ENCODE data around the gene MKKS. TPM values are rescaled to one million over a fixed set of nuclear protein-coding genes. Genes with fewer than 3 reads are reported as not detected.
A peak's percentile ranks its signal among the peaks of the same experiment; 100 is the strongest.

MKKS gene
- total and polyA plus RNA-seq, 10 of the 15 experiments (the other 5 are each of a cell fraction or from before 2014, with no cell fraction given): 4.3 to 17.9 (median 7.7) TPM

DNA sequence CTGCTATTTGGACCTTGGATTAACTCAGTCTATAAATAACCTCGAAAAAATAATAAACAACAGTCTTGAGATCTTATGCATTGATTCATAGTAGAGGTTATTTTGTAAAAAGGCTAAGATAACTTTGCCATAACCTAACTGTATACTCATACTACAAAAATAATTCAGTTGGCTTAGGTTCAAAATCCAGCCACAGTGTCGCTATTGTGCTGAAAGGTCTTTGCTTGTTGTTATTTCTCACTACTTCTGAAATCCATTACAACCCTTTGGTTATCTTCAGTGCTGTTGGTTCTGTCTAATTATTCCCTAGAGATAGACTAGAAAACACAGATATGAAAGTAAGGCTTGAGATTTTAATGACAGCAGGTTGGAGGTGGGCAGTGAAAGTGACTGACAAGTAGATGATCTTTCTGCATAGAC, 74.4 kb downstream of the MKKS start:
- Histone ChIP-seq H3K79me2 (ENCODE audit: control insufficient read depth, insufficient read depth, low read length) (no peaks in the 10 kb centered on the region), H2AFZ (ENCODE audit: control insufficient read depth, low read depth, low read length) (no peak overlapping the region), H3K27ac (ENCODE audit: control insufficient read depth, insufficient read depth) (no peak overlapping the region), H3K4me1 (ENCODE audit: control insufficient read depth, insufficient read depth, low read length) (no peaks in the 10 kb centered on the region), H3K9me3 (replicated peaks; ENCODE audit: control insufficient read depth, insufficient read depth, low read length) (no peaks in the 10 kb centered on the region; the same call in 2 of the 3 replicates), H3K36me3 (ENCODE audit: control insufficient read depth in 2 of 2, insufficient read depth in 2 of 2, low read length in 1 of 2) (no peaks in the 10 kb centered on the region), H3K4me2 (ENCODE audit: control insufficient read depth, insufficient read depth) (no peak overlapping the region), H3K4me3 (no peak overlapping the region), H3K27me3 (replicated peaks in 1 of 2; ENCODE audit: control insufficient read depth in 2 of 2, insufficient read depth in 2 of 2, low read length in 1 of 2) (no peaks in the 10 kb centered on the region), H4K20me1 (ENCODE audit: control insufficient read depth, insufficient read depth) (no peaks in the 10 kb centered on the region), H3K9ac (ENCODE audit: control insufficient read depth, insufficient read depth, low read length) (no peak overlapping the region)
- DNase-seq (ENCODE audit: low read depth, low spot score) (peak; percentile 51), FAIRE-seq (peak; percentile 38), ATAC-seq (peak; percentile 65)
- RAD21 ChIA-PET (ENCODE audit: unreplicated experiment): interaction anchor here (0.7 to 6.7 kb wide), 5 partner anchors 10 to 44 kb away, joined by 3 to 86 read pairs (median 4); no protein-coding TSS in a partner anchor
- intact Hi-C loops (cut with micrococcal nuclease; ENCODE audit: unreplicated experiment): no loop called here
- SMC1A ChIA-PET (ENCODE audit: uncharacterized antibody, unreplicated experiment): interaction anchor here (0.6 to 8.8 kb wide), 10 partner anchors 10 to 527 kb away, joined by 3 to 103 read pairs (median 3); partner anchors contain the start of genes MKKS and SLX4IP
- CTCF ChIA-PET: interaction anchor here (0.6 to 1.5 kb wide), 3 partner anchors 9 to 69 kb away, joined by 3 to 6 read pairs (median 3); no protein-coding TSS in a partner anchor
- in situ Hi-C loops (cut with MboI): no loop called here
- BruUV-seq (replicated peaks): no TSS peak
- WGBS (ENCODE audit: insufficient coverage, insufficient replicate concordance, low lambda C conversion rate, missing lambda C conversion rate): 34% methylated on average over 2 of the region's 2 CpGs
- POLR2A ChIA-PET: interaction anchor here (0.6 to 3.4 kb wide), 3 partner anchors 8 to 93 kb away, joined by 3 to 24 read pairs (median 3); no protein-coding TSS in a partner anchor
- TF ChIP-seq HDAC2 (IDR thresholded peaks at IDR 0.05): no peak
- peak; percentile 82 for TF ChIP-seq FOXK2 (IDR thresholded peaks at IDR 0.05)
- TF ChIP-seq, protein P1, sequence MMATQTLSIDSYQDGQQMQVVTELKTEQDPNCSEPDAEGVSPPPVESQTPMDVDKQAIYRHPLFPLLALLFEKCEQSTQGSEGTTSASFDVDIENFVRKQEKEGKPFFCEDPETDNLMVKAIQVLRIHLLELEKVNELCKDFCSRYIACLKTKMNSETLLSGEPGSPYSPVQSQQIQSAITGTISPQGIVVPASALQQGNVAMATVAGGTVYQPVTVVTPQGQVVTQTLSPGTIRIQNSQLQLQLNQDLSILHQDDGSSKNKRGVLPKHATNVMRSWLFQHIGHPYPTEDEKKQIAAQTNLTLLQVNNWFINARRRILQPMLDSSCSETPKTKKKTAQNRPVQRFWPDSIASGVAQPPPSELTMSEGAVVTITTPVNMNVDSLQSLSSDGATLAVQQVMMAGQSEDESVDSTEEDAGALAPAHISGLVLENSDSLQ (IDR thresholded peaks at IDR 0.05): peak; percentile 92
- TF ChIP-seq ZZZ3 (IDR thresholded peaks at IDR 0.05; ENCODE audit: control insufficient read depth, insufficient read length, low read depth): no peak
- TF ChIP-seq BHLHE40 (IDR thresholded peaks at IDR 0.05; ENCODE audit: borderline replicate concordance in 1 of 2, low read depth in 2 of 2, low read length in 1 of 2): peak; percentile 26 to 40; a peak in 1 of 4 replicates
- no peak for TF ChIP-seq CREB1 (IDR thresholded peaks at IDR 0.05; ENCODE audit: low read depth)
- TF ChIP-seq CBX3 (IDR thresholded peaks at IDR 0.05; ENCODE audit: borderline replicate concordance, low read depth): no peak
- TF ChIP-seq GATAD2B (conservative IDR thresholded peaks at IDR 0.05; ENCODE audit: low read depth): 0 out of 2 replicates have a peak, but pooled peaks have one; percentile 22
- TF ChIP-seq NRF1 (conservative IDR thresholded peaks at IDR 0.05; ENCODE audit: low read depth, low read length): no peak
- TF ChIP-seq, protein P2, sequence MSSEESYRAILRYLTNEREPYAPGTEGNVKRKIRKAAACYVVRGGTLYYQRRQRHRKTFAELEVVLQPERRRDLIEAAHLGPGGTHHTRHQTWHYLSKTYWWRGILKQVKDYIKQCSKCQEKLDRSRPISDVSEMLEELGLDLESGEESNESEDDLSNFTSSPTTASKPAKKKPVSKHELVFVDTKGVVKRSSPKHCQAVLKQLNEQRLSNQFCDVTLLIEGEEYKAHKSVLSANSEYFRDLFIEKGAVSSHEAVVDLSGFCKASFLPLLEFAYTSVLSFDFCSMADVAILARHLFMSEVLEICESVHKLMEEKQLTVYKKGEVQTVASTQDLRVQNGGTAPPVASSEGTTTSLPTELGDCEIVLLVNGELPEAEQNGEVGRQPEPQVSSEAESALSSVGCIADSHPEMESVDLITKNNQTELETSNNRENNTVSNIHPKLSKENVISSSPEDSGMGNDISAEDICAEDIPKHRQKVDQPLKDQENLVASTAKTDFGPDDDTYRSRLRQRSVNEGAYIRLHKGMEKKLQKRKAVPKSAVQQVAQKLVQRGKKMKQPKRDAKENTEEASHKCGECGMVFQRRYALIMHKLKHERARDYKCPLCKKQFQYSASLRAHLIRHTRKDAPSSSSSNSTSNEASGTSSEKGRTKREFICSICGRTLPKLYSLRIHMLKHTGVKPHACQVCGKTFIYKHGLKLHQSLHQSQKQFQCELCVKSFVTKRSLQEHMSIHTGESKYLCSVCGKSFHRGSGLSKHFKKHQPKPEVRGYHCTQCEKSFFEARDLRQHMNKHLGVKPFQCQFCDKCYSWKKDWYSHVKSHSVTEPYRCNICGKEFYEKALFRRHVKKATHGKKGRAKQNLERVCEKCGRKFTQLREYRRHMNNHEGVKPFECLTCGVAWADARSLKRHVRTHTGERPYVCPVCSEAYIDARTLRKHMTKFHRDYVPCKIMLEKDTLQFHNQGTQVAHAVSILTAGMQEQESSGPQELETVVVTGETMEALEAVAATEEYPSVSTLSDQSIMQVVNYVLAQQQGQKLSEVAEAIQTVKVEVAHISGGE (CRISPR knock-in tag; IDR thresholded peaks at IDR 0.05): no peak
- 0 out of 2 replicates have a peak, but pooled peaks have one; percentile 49 for TF ChIP-seq ZNF24 (IDR thresholded peaks at IDR 0.05)
- TF ChIP-seq RELA (IDR thresholded peaks at IDR 0.05; ENCODE audit: borderline replicate concordance, partially characterized antibody): no peak
- TF ChIP-seq ESRRA (IDR thresholded peaks at IDR 0.05; ENCODE audit: low read length): no peak
- no peak for TF ChIP-seq PML (IDR thresholded peaks at IDR 0.05; ENCODE audit: low read length)
- peak; percentile 95 for TF ChIP-seq MTA2 (IDR thresholded peaks at IDR 0.05; ENCODE audit: low read depth)
- no peak for TF ChIP-seq TCF12 (IDR thresholded peaks at IDR 0.05; ENCODE audit: low read depth, low read length)
- TF ChIP-seq HDGF (IDR thresholded peaks at IDR 0.05): no peak
- no peak for TF ChIP-seq NFXL1 (IDR thresholded peaks at IDR 0.05; ENCODE audit: borderline replicate concordance)

All from GM12878 (cell line).